Retina (tissue), 1 donor: ENCODE results near the gene PDE4A.

Experiments used
- DNase-seq: peaks from one replicate; pipeline ENCODE4 v3.0.0-alpha.2; 2016

Gene PDE4A

GRCh38 chr19:10468133-10468532, 47.8 kb downstream of the PDE4A start:
- DNase-seq = no peak

- DNase-seq = no peak
Observed at GRCh38 chr19:10471909-10472308, 51.6 kb downstream of the PDE4A start.

- DNase-seq = no peak
Observed at GRCh38 chr19:10473192-10473591, 52.9 kb downstream of the PDE4A start.

- no peak for DNase-seq
Observed at GRCh38 chr19:10474962-10475451, 54.7 kb downstream of the PDE4A start.

- DNase-seq = no peak
Observed at GRCh38 chr19:10478476-10478875, 58.1 kb downstream of the PDE4A start.

GRCh38 chr19:10478903-10479384, 58.6 kb downstream of the PDE4A start:
- peak; percentile 85 for DNase-seq

- no peak for DNase-seq
Observed at GRCh38 chr19:10486551-10486950, 66.2 kb downstream of the PDE4A start.

GRCh38 chr19:10491472-10492047, 71.2 kb downstream of the PDE4A start:
- DNase-seq = no peak

GRCh38 chr19:10497371-10497770, 77.0 kb downstream of the PDE4A start:
- no peak for DNase-seq

GRCh38 chr19:10499550-10500246, 79.4 kb downstream of the PDE4A start:
- no peak for DNase-seq

- no peak for DNase-seq
Observed at GRCh38 chr19:10500247-10500592, 79.9 kb downstream of the PDE4A start.

GRCh38 chr19:10501971-10502523, 81.7 kb downstream of the PDE4A start:
- peak; percentile 88 for DNase-seq

GRCh38 chr19:10502524-10503001, 82.2 kb downstream of the PDE4A start:
- peak; percentile 94 for DNase-seq

GRCh38 chr19:10503002-10503789, 82.9 kb downstream of the PDE4A start, which contains the start of gene KEAP1:
TSS of gene KEAP1 (minus strand) at chr19:10503356. CDS start at chr19:10500033, 3,323 bp downstream.
- peak; percentile 90 for DNase-seq

- peak; percentile 63 for DNase-seq
Observed at GRCh38 chr19:10505583-10506229, 85.4 kb downstream of the PDE4A start.

GRCh38 chr19:10508036-10508435, 87.7 kb downstream of the PDE4A start:
- DNase-seq = no peak

GRCh38 chr19:10508707-10509106, 88.4 kb downstream of the PDE4A start:
- DNase-seq = no peak

GRCh38 chr19:10510301-10510802, 90.0 kb downstream of the PDE4A start:
- DNase-seq = peak; percentile 70

- DNase-seq = no peak
Observed at GRCh38 chr19:10513223-10513622, 92.9 kb downstream of the PDE4A start.

- DNase-seq = peak; percentile 71
Observed at GRCh38 chr19:10514211-10515145, 94.1 kb downstream of the PDE4A start.

GRCh38 chr19:10516064-10516385, 95.7 kb downstream of the PDE4A start:
- DNase-seq = no peak
